GM12878 (cell line): Measurements from ENCODE around the gene UGT1A7. TPM values are rescaled to one million over a fixed set of nuclear protein-coding genes. Genes with fewer than 3 reads are reported as not detected.

ENCODE experiments used
- ATAC-seq: fragments of 200-7000 bp; cut with Tn5 transposase; 3 replicates; pipeline ENCODE4 v1.9.1; 2020; ENCODE audit warnings: mild to moderate bottlenecking, moderate library complexity
- BruUV-seq: library from RNA; stranded (reverse); fragments of 400-500 nt; replicated peaks from 2 replicates; lab custom pipeline; 2021; lab: Mats Ljungman, UMichigan
- CTCF ChIA-PET: fragments of 300-600 bp; sonication (Branson Sonifier 250); formaldehyde crosslinking; extraction: SDS; loops from one replicate; lab custom pipeline; 2021; ENCODE audit warnings: inconsistent platforms; lab: Yijun Ruan, JAX
- POLR2A ChIA-PET: fragments of 350-600 bp; formaldehyde crosslinking; extraction: SDS; loops from one replicate; lab custom pipeline; 2021; ENCODE audit warnings: inconsistent platforms; lab: Charles Lee
- RAD21 ChIA-PET: fragments of 300-600 bp; sonication (Branson Sonifier 250); formaldehyde crosslinking; loops from one replicate; lab custom pipeline; 2023; ENCODE audit warnings: antibody characterized with exemption; ENCODE audit not compliant: unreplicated experiment; lab: Charles Lee
- SMC1A ChIA-PET: fragments of 300-600 bp; sonication (Branson Sonifier 250); formaldehyde crosslinking; loops from one replicate; lab custom pipeline; 2023; ENCODE audit not compliant: unreplicated experiment, uncharacterized antibody; lab: Charles Lee
- DNase-seq: peaks from one replicate; pipeline ENCODE4 v3.0.0-alpha.2; 2011; ENCODE audit warnings: low read depth, low spot score
- FAIRE-seq: peaks from 3 replicates; lab custom pipeline; 2011; peaks lifted over from hg19 to GRCh38; lab: Jason Lieb, UNC
- H2AFZ ChIP-seq: 2 replicates; pipeline ENCODE4 v1.6.0; 2011; ENCODE audit warnings: low read depth, low read length, control low read depth; ENCODE audit not compliant: control insufficient read depth
- H3K27ac ChIP-seq: 2 replicates; pipeline ENCODE4 v1.5.1; 2011; ENCODE audit warnings: control low read depth; ENCODE audit not compliant: control insufficient read depth, insufficient read depth
- H3K27me3 ChIP-seq, 2 experiments: replicated peaks in 1 of 2; 2 replicates each; pipeline versions ENCODE4 v1.6.0 to v1.6.1; 2011; ENCODE audit warnings: low read length in 1 of 2; ENCODE audit not compliant: control insufficient read depth in 2 of 2, insufficient read depth in 2 of 2
- H3K36me3 ChIP-seq, 2 experiments: 2 replicates each; pipeline ENCODE4 v1.5.1; 2011; ENCODE audit warnings: low read length in 1 of 2; ENCODE audit not compliant: control insufficient read depth in 2 of 2, insufficient read depth in 2 of 2
- H3K4me1 ChIP-seq: 2 replicates; pipeline ENCODE4 v1.6.1; 2011; ENCODE audit warnings: mild to moderate bottlenecking, low read length, moderate library complexity, mixed read lengths; ENCODE audit not compliant: control insufficient read depth, insufficient read depth
- H3K4me2 ChIP-seq: 2 replicates; pipeline ENCODE4 v1.6.0; 2011; ENCODE audit warnings: control low read depth; ENCODE audit not compliant: control insufficient read depth, insufficient read depth
- H3K4me3 ChIP-seq: fragments of 200-600 bp; sonication (generic); 2 replicates; pipeline ENCODE4 v1.5.1; 2016
- H3K79me2 ChIP-seq: 2 replicates; pipeline ENCODE4 v1.6.0; 2011; ENCODE audit warnings: low read length; ENCODE audit not compliant: control insufficient read depth, insufficient read depth
- H3K9ac ChIP-seq: 2 replicates; pipeline ENCODE4 v1.8.0; 2011; ENCODE audit warnings: low read length, control low read depth, mixed read lengths; ENCODE audit not compliant: control insufficient read depth, insufficient read depth
- H3K9me3 ChIP-seq: replicated peaks from 3 replicates; pipeline ENCODE4 v1.5.1; 2011; ENCODE audit warnings: mild to moderate bottlenecking, low read length; ENCODE audit not compliant: control insufficient read depth, insufficient read depth
- H4K20me1 ChIP-seq: 2 replicates; pipeline ENCODE4 v1.6.0; 2011; ENCODE audit not compliant: control insufficient read depth, insufficient read depth
- BMI1 ChIP-seq: fragments of 450-650 bp; IDR thresholded peaks from 2 replicates; pipeline ENCODE4 v1.6.1; 2016; ENCODE audit warnings: mild to moderate bottlenecking, moderate library complexity, borderline replicate concordance
- CREM ChIP-seq: IDR thresholded peaks from 2 replicates; pipeline ENCODE4 v1.6.1; 2014; ENCODE audit warnings: antibody characterized with exemption, low read depth
- MYC ChIP-seq: IDR thresholded peaks from 2 replicates; pipeline ENCODE4 v1.6.1; 2011; ENCODE audit warnings: mild to moderate bottlenecking, low read length, moderate library complexity, inconsistent platforms; ENCODE audit not compliant: insufficient read depth, insufficient replicate concordance, insufficient read length, severe bottlenecking
- POLR2A ChIP-seq: IDR thresholded peaks from 2 replicates; pipeline ENCODE4 v1.6.1; 2011; ENCODE audit warnings: low read depth, mild to moderate bottlenecking, low read length
- POLR2AphosphoS2 ChIP-seq: IDR thresholded peaks from 2 replicates; pipeline ENCODE4 v1.6.1; 2011; ENCODE audit warnings: low read depth, mild to moderate bottlenecking, low read length, improper control_type of control experiment, moderate library complexity
- SIX5 ChIP-seq: IDR thresholded peaks from 2 replicates; pipeline ENCODE4 v1.6.1; 2011; ENCODE audit warnings: mild to moderate bottlenecking, low read depth, low read length, moderate library complexity; ENCODE audit not compliant: severe bottlenecking
- WRNIP1 ChIP-seq: IDR thresholded peaks from 2 replicates; pipeline ENCODE4 v1.6.1; 2011; ENCODE audit warnings: low read depth, low read length, improper control_type of control experiment, borderline replicate concordance
- ZNF207 ChIP-seq: fragments of 450-650 bp; IDR thresholded peaks from 2 replicates; pipeline ENCODE4 v1.6.1; 2014; ENCODE audit warnings: antibody characterized with exemption, mild to moderate bottlenecking, borderline replicate concordance
- WGBS: methylation state at CpG from one replicate; pipeline ENCODE4 v1.1.6; 2016; ENCODE audit warnings: low lambda C conversion rate; ENCODE audit not compliant: insufficient replicate concordance, insufficient coverage; ENCODE audit errors: missing lambda C conversion rate; 5-methylcytosine and 5-hydroxymethylcytosine counted together
- in situ Hi-C: fragments of 300-500 bp; cut with MboI; formaldehyde crosslinking; loops from 9 replicates; pipeline ENCODE4 v1.14.3; 2018; ENCODE audit warnings: mixed read lengths
- intact Hi-C: fragments of 100-400 bp; cut with micrococcal nuclease; formaldehyde crosslinking; loops from one replicate; pipeline ENCODE4 v1.14.2; 2022; ENCODE audit not compliant: unreplicated experiment
- polyA plus RNA-seq, 11 experiments: library from polyadenylated mRNA; depleted of rRNA in 4 of 11; unstranded in 6 of 11; stranded (reverse) in 5 of 11; fragments of >200 nt; fragmentation: Nextera tagmentation in 4 of 11; fragmentation: Illumina TruSeq in 1 of 11; extraction: Ambion mirVana in 4 of 11; extraction: Trizol in 1 of 11; gene quantifications; 1 replicate in 1 of 11; 2 replicates in 10 of 11; pipeline versions ENCODE4 v1.2.1 to v1.2.3, GENCODE V29; 2011 to 2016; ENCODE audit warnings: inconsistent platforms in 2 of 11, missing spikeins in 2 of 11, low read depth in 1 of 11
- total RNA-seq, 4 experiments: library from RNA; depleted of rRNA in 3 of 4; stranded (reverse); fragments of >200 nt in 3 of 4; fragmentation: Illumina TruSeq in 1 of 4; extraction: Trizol in 1 of 4; gene quantifications; 2 replicates each; pipeline versions ENCODE4 v1.2.1 to v1.2.3, GENCODE V29; 2013 to 2021
- TF ChIP-seq, protein P1 (sequence below): fragments of 450-650 bp; formaldehyde crosslinking; IDR thresholded peaks from 2 replicates; pipeline ENCODE4 v1.4.0; 2022; ENCODE audit warnings: mild to moderate bottlenecking, moderate library complexity
- TF ChIP-seq, protein P2 (sequence below): fragments of 450-650 bp; IDR thresholded peaks from 2 replicates; pipeline ENCODE4 v1.6.1; 2017; ENCODE audit warnings: antibody characterized with exemption, mild to moderate bottlenecking, moderate library complexity
- TF ChIP-seq, protein P3 (sequence below): IDR thresholded peaks from 2 replicates; pipeline ENCODE4 v1.6.1; 2012; ENCODE audit warnings: low read length, inconsistent platforms

The UGT1A7 gene
- total and polyA plus RNA-seq, 10 of the 15 experiments (the other 5 are each of a cell fraction or from before 2014, with no cell fraction given): not detected

GRCh38 chr2:233699424-233700027 is 17.8 kb downstream of the UGT1A7 start (continued):
- TF ChIP-seq, protein P1, sequence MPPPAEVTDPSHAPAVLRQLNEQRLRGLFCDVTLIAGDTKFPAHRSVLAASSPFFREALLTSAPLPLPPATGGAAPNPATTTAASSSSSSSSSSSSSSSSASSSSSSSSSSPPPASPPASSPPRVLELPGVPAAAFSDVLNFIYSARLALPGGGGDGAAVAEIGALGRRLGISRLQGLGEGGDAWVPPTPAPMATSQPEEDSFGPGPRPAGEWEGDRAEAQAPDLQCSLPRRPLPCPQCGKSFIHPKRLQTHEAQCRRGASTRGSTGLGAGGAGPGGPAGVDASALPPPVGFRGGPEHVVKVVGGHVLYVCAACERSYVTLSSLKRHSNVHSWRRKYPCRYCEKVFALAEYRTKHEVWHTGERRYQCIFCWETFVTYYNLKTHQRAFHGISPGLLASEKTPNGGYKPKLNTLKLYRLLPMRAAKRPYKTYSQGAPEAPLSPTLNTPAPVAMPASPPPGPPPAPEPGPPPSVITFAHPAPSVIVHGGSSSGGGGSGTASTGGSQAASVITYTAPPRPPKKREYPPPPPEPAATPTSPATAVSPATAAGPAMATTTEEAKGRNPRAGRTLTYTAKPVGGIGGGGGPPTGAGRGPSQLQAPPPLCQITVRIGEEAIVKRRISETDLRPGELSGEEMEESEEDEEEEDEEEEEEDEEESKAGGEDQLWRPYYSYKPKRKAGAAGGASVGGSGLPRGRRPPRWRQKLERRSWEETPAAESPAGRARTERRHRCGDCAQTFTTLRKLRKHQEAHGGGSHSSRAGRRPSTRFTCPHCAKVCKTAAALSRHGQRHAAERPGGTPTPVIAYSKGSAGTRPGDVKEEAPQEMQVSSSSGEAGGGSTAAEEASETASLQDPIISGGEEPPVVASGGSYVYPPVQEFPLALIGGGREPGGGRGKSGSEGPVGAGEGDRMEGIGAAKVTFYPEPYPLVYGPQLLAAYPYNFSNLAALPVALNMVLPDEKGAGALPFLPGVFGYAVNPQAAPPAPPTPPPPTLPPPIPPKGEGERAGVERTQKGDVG (CRISPR knock-in tag): no peak
- TF ChIP-seq, protein P2, sequence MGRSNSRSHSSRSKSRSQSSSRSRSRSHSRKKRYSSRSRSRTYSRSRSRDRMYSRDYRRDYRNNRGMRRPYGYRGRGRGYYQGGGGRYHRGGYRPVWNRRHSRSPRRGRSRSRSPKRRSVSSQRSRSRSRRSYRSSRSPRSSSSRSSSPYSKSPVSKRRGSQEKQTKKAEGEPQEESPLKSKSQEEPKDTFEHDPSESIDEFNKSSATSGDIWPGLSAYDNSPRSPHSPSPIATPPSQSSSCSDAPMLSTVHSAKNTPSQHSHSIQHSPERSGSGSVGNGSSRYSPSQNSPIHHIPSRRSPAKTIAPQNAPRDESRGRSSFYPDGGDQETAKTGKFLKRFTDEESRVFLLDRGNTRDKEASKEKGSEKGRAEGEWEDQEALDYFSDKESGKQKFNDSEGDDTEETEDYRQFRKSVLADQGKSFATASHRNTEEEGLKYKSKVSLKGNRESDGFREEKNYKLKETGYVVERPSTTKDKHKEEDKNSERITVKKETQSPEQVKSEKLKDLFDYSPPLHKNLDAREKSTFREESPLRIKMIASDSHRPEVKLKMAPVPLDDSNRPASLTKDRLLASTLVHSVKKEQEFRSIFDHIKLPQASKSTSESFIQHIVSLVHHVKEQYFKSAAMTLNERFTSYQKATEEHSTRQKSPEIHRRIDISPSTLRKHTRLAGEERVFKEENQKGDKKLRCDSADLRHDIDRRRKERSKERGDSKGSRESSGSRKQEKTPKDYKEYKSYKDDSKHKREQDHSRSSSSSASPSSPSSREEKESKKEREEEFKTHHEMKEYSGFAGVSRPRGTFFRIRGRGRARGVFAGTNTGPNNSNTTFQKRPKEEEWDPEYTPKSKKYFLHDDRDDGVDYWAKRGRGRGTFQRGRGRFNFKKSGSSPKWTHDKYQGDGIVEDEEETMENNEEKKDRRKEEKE: no peak
- no peak for TF ChIP-seq MYC

DNA sequence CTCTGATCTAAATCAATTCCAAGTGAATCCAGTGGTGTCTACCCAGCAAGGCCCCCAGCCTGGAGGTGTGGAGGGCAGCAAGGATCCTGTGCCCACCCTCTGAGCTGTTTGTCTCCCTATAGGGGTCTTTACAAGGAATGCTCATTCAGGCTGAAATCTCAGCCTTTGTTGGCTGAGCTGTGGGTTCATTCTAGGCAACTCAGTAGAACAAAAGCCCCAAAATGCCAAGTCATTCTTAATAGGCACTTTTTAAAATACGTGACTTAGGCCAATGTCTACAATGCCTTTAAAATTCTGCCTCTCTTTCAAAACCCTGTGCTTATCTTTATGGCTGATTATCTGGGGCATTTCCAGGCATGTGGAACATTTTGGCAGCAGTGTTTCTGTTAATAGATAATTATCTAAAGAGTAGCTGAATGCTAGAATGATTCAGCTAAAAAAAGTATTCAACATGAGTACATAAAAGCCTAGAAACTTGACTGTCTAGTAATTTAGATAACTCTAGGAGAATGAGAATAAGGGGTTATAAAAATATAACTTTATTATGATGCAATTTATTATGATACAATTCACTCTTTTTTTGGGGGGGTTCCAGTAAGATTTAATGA is 18.4 kb downstream of the UGT1A7 start:
- H3K4me1 ChIP-seq: no peaks in the 10 kb centered on the region
- intact Hi-C loops: no loop called here
- H3K4me2 ChIP-seq: no peak overlapping the region
- RAD21 ChIA-PET: no interaction called here
- POLR2A ChIA-PET: no interaction called here
- BruUV-seq: no TSS peak
- H4K20me1 ChIP-seq: no peaks in the 10 kb centered on the region
- H3K27me3 ChIP-seq: no peaks in the 10 kb centered on the region
- DNase-seq: no peak
- CTCF ChIA-PET: no interaction called here
- no peaks in the 10 kb centered on the region for H3K36me3 ChIP-seq
- in situ Hi-C loops: no loop called here
- ATAC-seq: no peak
- SMC1A ChIA-PET: no interaction called here
- no peak overlapping the region for H2AFZ ChIP-seq
- no peak overlapping the region for H3K9ac ChIP-seq
- H3K79me2 ChIP-seq: no peaks in the 10 kb centered on the region
- no peak for FAIRE-seq
- 0% methylated on average over 1 of the region's 1 CpG for WGBS
- no peak overlapping the region for H3K4me3 ChIP-seq
- H3K9me3 ChIP-seq: no peaks in the 10 kb centered on the region
- H3K27ac ChIP-seq: no peak overlapping the region
- TF ChIP-seq CREM (no peak), WRNIP1 (no peak), ZNF207 (no peak), POLR2AphosphoS2 (no peak), SIX5 (no peak), BMI1 (no peak), POLR2A (no peak)
- TF ChIP-seq, protein P3, sequence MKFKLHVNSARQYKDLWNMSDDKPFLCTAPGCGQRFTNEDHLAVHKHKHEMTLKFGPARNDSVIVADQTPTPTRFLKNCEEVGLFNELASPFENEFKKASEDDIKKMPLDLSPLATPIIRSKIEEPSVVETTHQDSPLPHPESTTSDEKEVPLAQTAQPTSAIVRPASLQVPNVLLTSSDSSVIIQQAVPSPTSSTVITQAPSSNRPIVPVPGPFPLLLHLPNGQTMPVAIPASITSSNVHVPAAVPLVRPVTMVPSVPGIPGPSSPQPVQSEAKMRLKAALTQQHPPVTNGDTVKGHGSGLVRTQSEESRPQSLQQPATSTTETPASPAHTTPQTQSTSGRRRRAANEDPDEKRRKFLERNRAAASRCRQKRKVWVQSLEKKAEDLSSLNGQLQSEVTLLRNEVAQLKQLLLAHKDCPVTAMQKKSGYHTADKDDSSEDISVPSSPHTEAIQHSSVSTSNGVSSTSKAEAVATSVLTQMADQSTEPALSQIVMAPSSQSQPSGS: no peak
